ENCODE data around the gene PPP1CA.

The PPP1CA gene

DNA sequence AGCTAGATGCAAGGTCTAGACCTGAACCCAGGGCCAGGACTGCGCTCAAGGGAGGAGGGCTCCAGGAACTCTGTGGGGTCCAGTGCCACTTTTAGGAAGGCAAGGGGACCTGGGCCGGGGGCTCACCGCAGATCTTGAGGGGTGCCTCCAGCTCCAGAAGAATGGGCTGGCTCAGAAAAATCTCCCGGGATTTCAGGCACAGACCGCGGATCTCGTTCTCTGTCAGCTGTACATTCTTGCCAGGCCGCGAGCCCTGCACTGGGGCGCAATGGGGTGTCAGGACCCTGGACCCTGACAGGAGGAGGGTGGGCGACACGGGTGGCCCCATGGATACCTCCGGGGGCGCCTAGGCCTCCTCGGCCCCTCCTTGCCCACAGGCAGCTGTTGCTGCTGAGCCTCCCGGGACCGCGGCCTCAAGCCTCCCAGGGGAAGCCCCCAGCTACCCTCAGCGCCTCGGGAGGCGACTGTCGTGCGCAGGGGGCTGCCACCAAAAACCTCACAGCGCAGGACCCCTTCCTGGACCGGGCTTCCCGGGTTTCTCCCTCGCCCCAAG, 640 bp downstream of the PPP1CA start:
- DNase-seq = no peak

DNA sequence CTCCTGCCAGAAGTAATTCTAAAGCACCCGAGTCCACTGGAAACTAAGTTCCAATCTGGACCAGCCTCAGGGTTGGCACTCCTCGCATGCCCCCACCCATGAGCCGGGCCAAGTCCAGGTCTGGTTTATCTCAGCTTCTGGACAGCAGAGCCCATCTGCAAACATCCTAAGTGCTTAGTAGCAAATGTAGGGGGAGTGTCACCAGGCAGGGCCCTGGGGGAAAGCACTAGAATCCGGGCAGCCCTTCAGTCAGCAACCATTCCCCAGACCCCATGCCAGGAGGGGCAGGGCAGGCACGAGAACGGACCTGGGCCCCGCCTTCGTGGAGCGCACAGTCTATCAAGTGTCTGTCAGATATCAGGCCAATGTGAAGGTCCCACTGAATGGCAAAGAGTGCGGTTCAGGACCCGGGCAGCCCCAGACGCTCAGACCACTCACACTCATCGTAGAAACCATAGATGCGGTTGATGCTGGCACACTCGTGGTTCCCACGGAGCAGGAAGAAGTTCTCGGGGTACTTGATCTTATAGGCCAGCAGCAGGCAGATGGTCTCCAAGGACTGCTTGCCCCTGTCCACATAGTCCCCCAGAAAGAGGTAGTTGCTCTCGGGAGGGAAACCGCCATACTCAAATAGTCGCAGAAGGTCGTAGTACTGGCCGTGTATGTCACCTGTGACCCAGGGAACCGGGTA, 1.3 kb downstream of the PPP1CA start:
- no peak for DNase-seq

DNA sequence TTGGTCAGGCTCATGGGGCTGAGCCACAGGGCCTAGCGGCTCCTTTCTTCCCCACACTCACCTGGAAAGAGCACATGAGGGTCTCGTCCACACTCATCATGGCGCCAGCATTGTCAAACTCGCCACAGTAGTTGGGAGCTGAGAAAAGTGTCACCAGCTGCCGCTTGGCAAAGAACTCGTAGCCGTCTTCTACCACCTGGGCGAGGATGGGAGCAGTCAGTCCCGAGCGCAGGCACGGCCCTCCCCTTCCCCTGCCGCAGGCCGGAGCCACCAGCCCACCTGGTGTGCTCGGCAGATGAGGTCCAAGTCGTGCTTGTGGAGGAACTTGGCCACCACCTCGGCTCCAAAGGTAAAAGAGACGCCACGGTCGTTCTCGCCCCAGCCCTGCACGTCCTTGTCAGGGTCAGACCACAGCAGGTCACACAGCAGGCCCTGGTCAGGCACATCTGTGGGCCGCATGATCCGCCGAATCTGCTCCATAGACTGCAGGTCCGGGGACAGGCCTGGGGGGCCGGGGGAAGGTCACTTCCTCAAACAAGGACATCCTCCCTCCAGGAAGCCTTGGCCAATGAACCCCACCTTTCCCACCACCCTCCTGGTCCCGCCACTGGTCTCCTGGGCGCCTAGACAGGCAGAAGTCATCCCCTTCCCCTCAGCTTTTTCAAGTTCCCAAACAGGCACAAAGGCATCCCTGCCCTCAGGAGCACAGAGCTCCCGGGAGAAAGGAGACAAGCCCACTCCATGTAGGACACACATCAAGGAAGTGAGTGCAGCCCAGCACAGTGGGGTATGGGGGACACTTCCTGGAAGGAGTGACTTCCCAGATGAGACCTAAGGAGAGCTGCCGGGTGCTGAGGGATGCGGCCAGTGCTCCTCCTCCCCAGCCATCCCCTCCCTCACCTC, 2.7 kb downstream of the PPP1CA start:
- no peak for DNase-seq

DNA sequence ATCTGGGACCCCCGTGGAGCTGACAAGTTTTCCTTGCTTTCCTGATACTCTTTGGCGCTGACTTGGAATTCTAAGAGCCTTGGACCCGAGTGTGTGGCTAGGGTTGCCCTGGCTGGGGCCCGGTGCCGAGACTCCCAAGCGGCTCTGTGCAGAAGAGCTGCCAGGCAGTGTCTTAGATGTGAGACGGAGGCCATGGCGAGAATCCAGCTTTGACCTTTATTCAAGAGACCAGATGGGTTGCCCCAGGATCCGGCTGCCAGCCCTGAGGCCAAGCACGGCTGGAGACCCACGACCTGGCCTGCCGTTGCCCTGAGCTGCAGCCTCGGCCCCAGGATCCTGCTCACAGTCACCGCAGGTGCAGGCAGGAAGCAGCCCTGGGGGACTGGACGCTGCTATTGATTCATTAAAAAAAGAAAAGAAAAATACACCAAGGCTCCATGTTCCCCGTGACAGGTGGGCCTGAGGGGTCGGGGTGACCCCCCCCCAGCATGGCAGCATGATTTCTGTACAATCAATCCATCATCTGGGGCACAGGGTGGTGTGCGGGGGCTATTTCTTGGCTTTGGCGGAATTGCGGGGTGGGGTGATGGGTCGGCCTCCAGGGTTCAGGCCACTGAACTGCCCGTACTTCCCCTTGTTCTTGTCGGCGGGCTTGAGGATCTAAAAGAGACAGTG, 3.5 kb downstream of the PPP1CA start:
- DNase-seq = no peak

DNA sequence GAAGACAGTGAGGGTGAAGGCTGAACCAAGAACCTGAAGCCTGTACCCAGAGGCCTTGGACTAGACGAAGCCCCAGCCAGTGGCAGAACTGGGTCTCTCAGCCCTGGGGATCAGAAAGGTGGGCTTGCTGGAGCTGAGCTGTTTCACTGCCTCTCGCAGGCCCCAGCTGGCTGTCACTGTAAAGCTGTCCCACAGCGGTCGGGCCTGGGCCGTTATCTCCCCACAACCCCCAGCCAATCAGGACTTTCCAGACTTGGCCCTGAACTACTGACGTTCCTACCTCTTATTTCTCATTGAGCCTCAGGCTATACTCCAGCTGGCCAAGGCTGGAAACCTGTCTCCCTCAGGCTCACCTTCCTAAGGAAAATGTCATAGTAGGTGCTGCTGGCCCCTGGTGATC, 4.1 kb downstream of the PPP1CA start:
- DNase-seq = no peak

DNA sequence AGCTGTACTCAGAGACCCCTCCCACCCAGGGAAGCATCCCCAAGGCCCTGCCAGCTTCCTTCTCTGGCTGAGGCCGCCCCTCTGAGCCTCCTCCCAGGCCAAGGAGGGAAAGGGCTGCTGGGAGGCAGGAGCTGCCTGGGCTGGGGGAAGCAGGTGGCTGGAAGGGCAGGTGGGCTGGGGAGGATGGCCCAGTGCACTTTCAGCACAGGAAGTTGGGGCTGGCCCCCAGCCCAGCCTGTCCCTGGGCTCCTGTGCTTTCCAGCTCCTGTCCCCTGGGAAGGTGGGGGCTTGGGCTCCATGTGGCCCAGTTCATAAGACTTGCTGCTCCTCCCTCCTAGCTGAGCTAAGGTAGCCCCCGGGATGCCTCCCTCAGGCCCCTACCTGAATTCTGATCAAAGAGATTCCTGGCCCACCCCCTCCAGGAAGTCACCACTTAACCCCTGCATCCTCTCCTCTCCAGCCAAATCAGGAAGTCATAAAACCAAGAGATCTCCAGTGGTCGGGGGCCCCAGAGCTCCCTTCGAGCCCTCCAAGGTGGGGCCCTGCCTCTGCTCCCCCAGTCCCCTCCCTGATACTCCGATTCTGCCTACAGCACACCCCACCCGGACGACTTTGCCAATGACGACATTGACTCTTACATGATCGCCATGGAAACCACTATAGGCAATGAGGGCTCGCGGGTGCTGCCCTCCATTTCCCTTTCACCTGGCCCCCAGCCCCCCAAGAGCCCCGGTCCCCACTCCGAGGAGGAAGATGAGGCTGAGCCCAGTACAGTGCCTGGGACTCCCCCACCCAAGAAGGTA, 4.9 kb downstream of the PPP1CA start:
- no peak for DNase-seq

DNA sequence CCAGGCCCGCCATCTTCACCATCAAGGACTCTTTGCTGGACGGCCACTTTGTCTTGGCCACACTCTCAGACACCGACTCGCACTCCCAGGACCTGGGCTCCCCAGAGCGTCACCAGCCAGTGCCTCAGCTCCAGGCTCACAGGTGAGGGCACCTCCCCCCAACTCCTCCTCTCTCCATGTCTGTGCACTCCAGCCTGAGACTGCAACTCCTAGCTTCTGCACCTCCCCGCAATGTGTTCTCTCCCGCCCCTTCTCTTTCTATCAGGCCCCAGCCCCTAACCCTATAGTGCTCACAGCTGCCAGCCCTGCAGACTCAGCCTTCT, 5.4 kb downstream of the PPP1CA start:
- DNase-seq = no peak

DNA sequence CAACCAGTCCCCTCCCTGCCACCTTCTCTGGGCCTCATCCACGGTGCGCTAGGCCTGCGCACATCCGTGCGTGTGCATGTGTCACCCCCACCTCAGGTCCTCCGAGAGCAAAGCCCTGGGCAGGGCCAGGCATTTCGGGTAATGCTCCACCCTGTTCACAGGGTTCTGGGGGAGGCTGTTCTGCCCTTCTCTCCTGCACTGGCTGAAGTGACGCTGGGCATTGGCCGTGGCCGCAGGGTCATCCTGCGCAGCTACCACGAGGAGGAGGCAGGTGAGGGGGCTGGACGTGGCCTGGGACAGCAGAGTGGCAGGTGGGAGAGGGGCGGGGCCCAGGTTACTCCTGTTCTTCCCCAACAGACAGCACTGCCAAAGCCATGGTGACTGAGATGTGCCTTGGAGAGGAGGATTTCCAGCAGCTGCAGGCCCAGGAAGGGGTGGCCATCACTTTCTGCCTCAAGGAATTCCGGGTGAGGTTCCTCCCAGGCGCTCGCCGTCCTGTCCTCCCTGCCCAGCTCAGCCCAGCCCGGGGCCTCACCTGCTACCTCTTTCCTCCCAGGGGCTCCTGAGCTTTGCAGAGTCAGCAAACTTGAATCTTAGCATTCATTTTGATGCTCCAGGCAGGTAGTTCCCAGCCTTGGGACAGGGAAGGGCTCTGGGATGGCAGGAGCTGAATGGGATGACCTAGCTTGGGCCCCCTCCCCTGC, 6.0 kb downstream of the PPP1CA start:
- no peak for DNase-seq

DNA sequence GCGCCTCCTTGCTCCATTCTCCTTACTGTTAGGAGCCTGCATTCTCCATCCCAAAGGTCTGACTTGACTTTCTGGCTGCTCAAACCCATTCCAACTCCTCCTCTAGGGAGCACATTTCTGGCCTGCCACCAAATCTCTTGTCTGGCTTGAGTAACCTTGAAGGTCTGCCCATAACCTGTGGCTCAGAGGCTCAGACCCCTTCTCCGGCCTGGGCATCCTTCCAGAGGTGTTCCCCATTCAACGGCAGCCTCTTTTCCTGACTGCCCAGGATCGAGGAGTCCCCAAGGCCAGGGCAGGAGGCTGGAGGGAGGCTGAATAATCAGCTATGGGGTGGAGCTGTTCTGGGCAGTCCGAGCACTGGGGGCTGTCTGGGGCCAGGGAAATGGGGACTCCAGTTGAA, 7.7 kb downstream of the PPP1CA start:
- no peak for DNase-seq

DNA sequence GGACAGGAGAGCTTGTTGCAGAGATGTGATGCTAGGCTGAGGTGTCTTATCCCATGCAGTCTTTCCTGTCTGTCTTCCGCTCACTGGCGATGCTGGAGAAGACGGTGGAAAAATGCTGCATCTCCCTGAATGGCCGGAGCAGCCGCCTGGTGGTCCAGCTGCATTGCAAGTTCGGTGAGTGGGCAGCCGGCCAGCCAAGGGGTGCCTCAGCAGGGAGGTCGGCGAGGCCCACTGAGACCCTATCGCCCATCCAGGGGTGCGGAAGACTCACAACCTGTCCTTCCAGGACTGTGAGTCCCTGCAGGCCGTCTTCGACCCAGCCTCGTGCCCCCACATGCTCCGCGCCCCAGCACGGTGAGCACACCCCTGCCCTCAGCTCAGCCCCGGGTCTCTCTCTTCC, 8.2 kb downstream of the PPP1CA start:
- no peak for DNase-seq

DNA sequence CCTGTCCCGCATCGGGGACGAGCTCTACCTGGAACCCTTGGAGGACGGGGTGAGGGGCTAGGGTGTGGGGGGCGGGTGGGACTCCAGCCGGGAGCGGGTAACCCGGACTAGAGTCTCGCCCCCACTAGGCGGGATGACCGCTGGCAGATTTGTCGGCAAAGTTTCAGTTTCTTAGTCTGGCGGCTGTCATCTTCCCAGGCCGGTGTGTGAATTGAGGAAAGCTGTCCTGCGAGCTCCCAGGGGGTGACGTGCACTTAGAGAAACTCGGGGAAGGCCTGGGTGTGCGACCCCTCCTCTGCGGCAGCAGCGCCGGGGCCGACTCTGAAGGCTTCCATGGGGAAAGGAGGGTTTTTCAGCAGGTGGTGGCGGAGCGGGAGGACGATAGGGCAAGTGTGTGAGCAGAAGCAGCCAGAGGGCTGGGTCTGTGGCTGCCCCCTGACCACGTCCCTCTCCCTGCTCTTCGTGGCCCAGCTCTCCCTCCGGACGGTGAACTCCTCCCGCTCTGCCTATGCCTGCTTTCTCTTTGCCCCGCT, 9.4 kb downstream of the PPP1CA start:
- DNase-seq = no peak

DNA sequence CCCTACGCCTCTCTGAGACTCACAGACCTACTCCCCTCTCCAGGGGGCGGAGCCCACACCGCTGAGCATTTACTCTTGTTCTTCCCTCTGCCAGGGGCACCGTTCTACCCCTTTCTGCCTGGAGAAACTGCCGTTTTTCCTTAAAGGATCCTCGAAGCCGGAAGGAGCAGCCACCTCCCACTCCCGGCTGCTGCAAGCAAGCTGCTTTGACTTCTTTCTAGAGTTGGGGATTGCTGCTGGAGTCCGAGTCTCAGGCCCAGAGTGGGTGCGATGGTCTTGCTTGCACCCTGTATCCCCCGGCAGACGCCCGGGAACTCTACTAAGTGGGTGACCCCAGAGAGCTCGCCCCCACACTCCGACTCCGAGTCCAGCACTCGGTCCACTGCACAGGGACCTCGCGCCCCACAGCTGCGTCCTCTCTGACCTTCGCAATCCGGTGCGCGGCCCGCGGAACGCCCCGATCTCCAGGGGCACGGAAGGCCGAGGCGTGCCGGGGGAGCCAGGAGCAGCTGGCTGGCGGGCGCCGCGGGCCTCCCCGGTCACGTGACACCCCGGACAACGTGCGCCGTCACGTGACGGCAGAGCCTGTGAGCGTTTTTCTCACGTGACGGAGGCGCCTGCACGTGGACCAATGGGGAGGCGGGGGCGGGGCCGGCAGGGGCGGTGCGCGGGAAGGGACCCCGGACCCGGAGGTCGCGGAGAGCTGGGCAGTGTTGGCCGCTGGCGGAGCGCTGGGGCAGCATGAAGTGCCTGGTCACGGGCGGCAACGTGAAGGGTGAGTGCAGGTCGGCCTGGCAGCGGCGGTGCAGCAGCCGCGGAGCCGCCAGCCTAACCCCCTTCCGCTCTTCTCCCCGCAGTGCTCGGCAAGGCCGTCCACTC, 10.1 kb downstream of the PPP1CA start, which contains the start of gene RAD9A:
TSS of gene RAD9A (plus strand) at position 683 of the 879 bp plus-strand sequence. CDS start at position 742, 59 bp downstream.
- peak; percentile 66 for DNase-seq

DNA sequence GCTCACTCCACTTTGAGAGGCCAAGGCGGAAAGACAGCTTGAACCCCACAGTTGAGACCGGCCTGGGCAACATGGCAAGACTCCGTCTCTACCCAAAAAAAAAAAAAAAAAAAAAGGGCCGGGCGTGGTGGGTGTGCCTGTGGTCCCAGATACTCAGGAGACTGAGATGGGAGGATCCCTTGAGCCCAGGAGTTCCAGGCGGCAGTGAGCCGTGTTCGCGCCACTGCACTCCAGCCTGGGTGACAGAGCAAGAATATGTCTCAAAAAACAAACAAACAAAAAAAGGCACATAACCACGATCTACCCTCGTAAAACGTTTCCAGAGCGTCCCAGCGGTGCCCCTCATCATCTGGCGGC, 10.7 kb downstream of the PPP1CA start:
- DNase-seq = no peak

DNA sequence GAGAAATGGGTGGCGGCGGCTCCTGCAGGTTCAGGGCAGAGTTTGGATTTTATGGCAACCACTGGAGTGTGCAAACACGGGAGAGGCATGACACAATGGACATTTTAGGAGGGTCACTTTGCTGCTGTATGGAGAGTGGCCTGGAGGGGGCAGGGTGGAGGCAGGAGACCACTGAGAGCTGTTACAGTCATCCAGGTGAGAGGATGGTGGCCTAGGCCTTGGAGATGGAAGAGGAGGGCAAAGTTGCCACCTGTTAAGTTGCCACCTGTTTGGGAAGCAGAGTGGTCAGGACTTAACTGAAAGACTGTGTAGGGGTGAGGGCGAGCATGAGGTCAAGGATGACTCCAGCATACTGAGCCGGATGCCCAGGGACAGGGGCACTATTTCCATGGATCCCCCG, 12.2 kb downstream of the PPP1CA start:
- DNase-seq = no peak

DNA sequence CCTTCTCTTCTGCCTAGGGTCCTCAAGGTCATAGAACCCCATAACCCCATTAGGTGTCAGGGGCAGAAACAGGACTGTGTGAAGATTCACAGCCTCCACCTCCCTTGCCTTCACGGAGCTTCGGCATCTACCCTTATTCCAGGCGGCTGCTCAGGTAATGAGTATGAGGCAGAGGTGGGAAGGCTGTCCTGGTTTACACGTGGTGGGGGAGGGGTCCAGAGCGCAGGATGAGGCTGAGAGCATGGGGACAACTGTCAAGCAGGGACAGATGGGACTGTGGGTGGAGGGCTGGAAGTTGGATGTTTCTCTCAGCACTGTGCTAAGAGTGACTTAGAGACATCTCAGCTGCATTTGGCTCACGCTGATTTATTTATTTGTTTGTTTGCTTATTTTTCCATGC, 14.1 kb downstream of the PPP1CA start:
- no peak for DNase-seq

DNA sequence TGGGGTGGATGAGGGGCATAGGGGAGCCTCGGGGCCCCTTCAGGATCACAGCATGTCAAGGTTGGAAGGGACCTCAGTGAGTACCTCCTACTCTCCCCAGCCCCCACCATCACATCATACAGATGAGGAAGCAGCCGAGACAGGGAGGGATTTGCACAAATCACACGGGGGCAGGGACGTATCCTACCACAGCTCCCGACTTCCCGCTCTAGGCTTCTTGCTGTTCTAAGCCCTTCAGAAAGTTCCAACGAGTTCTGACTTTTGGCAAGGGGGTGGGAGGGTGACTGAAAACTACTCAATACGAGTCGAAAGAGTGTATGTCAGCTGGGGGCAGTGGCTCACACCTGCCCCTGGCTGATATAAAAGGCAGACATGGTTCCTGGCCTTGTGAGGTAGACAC, 14.6 kb downstream of the PPP1CA start:
- no peak for DNase-seq

DNA sequence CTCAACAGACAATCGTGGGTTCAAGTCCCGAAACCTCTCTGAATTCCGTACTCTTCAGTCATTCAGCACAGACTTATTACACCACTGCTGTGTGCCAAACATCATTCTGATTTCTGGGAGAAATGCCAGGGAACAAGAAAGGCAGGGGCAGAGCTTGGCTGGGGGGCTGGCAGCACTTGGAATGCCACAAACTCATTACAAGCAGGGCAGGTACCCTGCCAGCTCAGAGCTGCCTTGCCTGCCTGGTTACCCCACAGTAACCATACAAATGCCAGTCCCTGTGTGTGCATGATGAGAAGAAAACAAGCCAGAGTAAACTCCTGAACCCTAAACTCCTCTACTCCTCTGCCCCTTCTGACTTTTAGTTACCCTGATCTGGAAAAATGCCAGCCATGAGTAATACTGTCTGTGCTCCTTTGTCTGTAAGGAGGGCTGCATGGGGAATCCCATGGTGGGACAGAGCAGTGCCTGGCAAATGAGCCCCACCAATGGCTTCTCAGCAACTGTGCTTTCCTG, 16.7 kb downstream of the PPP1CA start:
- DNase-seq = no peak

DNA sequence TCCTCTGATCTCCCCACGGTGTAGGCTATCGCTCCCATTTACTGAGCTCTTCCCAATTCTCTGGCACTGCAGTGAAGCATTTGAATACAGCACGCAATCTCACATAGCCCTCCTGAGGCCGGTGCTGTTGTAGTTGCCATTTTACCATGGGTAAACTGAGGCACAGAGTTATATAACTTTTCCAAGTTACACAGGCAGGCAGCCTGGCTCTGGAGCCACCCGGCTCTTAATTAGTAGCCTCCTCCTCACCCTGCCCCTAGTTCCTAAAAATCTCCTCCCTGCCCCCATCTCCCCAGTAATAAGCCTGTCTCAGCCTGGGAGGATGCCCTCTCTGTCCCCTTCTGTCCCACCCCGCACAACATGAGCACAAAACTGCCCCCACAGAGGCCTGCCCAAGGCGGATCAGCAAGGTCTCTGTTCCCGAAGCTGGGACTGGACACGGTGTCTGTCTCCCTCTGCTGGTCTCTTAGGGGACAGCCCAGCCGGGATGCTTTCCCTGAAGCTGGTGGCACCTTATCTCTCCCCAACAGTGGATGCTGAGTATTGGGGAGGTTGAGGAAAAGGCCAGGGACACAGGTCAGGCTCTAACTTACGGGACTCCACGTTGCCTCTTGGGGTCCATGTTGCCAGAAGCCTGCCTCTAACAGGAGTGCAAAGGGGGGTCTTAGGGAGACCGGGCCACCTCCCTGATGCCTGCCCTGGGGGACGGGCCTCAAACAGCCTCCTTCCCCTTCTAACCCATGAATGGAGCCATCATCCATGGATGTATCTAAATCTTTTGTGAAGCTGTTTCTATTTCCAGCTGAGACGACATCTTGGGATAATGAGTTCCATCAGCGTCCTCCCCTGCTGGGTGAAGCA, 19.2 kb downstream of the PPP1CA start:
- DNase-seq = peak; percentile 58

DNA sequence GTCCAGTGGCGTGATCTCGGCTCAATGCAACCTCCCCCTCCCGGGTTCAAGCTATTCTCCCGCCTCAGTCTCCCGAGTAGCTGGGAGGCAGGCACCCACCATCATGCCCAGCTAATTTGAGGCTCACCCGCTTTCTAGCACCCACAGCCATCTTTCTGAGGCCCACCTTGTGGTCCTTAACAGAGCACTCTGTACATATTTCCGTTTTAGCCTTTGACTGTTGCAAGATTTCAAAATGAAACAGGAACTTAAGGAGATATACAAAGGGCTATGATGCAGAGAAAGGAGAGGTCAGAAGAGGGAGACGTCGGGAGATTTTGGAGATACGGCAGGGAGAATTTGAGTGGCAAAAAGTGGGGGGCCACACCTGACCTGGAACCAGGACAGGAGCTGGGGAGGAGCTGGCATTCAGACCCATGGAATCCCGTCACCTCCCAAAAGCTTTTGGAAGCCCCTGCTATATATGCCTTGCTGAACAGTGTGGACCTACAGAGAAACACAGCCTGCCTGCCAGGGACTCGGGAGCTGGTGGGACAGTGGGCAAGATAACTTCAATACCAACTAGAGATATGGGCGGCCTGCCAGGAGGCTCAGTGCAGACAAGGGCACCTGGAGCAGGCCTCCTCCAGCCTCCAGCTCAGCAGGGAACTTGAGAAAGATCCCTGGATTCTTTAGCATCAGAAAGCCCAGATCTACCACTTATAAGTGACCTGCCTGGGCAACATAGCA, 20.2 kb downstream of the PPP1CA start:
- DNase-seq = no peak
